HG03025 (cell line): ENCODE data around the gene DOCK9.

ENCODE experiments used
- ATAC-seq: cut with Tn5 transposase; IDR thresholded peaks from one replicate; pipeline ENCODE4 v1.9.1; 2021; ENCODE audit warnings: mild to moderate bottlenecking, moderate library complexity; ENCODE audit not compliant: unreplicated experiment, low FRiP score

The DOCK9 gene

GRCh38 chr13:98997738-98998641 is 20.1 kb upstream of the DOCK9 start:
- no peak for ATAC-seq

- ATAC-seq: no peak
Measured at GRCh38 chr13:98997011-98997730, 19.3 kb upstream of the DOCK9 start.

- no peak for ATAC-seq
Measured at GRCh38 chr13:98996046-98996445, 18.2 kb upstream of the DOCK9 start.

GRCh38 chr13:98994896-98995295 is 17.0 kb upstream of the DOCK9 start:
- no peak for ATAC-seq

- no peak for ATAC-seq
Measured at GRCh38 chr13:98994080-98994479, 16.2 kb upstream of the DOCK9 start.

GRCh38 chr13:98992355-98992754 is 14.5 kb upstream of the DOCK9 start:
- ATAC-seq: no peak

GRCh38 chr13:98990701-98991100 is 12.8 kb upstream of the DOCK9 start:
- no peak for ATAC-seq

GRCh38 chr13:98989469-98990235 is 11.8 kb upstream of the DOCK9 start:
- ATAC-seq: no peak

GRCh38 chr13:98988780-98989179 is 10.9 kb upstream of the DOCK9 start:
- ATAC-seq: no peak

- ATAC-seq: no peak
Measured at GRCh38 chr13:98988277-98988676, 10.4 kb upstream of the DOCK9 start.

- no peak for ATAC-seq
Measured at GRCh38 chr13:98987275-98987674, 9.4 kb upstream of the DOCK9 start.

GRCh38 chr13:98986226-98986846 is 8.5 kb upstream of the DOCK9 start:
- ATAC-seq: no peak

GRCh38 chr13:98985591-98985990 is 7.7 kb upstream of the DOCK9 start:
- no peak for ATAC-seq

- no peak for ATAC-seq
Measured at GRCh38 chr13:98984983-98985382, 7.1 kb upstream of the DOCK9 start.

GRCh38 chr13:98984118-98984517 is 6.3 kb upstream of the DOCK9 start:
- ATAC-seq: no peak

- ATAC-seq: no peak
Measured at GRCh38 chr13:98983182-98983581, 5.3 kb upstream of the DOCK9 start.

GRCh38 chr13:98981369-98982080 is 3.7 kb upstream of the DOCK9 start:
- no peak for ATAC-seq

GRCh38 chr13:98979012-98979660 is 1.3 kb upstream of the DOCK9 start:
- ATAC-seq: no peak

- no peak for ATAC-seq
Measured at GRCh38 chr13:98978280-98978679, 416 bp upstream of the DOCK9 start.
